Fibroblast of skin of left quadriceps (primary cell): Measurements from ENCODE around the gene KCNJ18.
"Not testable (repeated sequence)": the region's sequence is repeated elsewhere in the genome, so short reads cannot be mapped to it uniquely, and the experiment has no call there.

Experiments used
- DNase-seq, 2 experiments: peaks; one replicate each; pipeline ENCODE4 v3.0.0-alpha.2; 2013; ENCODE audit warnings: low read depth in 2 of 2

KCNJ18 gene

DNA sequence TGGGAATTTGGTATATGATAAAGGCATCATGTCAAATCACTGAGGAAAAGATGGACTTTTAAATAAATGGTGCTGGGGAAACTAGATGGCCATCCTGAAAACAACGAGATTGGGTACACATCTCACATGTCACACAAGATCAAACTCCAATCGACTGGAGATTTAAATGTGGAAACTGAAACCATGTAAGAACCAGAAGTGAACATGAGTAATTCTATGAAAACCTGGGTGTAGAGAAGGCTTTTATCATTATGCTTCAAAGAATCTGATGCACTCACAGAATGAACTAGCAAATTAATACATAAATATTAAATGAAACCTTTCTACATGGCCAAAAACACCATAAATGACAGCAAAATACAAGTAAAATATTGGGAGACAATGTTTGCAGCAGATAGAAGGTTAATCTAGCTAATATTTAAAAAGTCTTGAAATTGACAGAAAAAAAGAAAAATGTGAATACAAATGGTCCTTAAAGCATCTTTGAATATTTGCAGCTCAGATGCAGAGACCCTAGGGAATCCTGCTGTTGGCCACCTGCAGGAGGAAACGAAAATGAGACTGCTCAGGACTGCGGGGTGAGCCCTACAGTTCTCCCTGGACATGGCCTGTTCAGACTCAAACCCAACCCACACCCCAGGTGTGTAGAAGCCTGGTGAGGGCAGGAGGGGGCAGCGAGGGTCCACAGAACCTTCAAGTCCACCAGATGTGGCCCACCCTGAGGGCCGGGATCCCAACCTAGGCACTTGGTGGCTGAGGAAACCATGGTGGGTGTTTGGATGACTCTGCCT lies 32.1 kb downstream of the KCNJ18 start:
- DNase-seq = not testable (repeated sequence)

DNA sequence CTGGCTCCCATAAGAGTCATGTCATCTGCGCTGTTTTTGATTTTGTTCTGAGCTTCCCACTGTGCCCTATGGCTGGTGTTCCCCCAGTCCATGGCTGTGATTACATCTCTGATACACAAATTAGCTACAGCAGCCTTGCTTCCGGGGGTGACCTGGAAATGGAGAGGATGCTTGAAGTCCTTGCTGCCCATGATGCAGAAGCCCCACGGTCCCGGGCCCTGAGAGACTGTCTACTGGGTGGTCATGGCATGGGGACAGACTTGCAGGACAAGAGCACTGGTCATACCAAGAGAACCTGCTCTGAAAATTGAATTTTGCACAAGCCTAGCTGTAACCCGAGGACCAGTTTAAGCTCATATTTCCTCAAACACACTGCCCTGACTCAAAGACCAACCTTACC lies 38.8 kb downstream of the KCNJ18 start:
- not testable (repeated sequence) for DNase-seq

DNA sequence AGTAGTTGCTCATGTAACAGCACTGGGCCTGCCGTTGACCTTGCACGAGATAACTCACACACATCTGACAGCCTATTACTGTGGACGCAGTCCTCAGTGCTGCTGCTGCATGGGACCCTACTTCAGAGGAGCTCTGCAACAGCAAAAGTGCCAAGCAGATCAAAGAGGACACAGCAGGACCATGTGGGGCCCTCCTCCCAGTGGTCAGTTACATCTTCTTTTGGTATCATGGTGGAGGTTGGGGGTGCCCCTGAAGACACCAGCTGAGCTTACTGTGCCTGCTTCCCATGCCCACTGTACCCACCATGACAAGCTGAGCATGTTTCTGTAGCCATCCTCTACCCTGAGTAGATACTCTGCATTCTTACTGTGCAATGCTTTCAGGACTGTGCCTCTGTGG lies 41.6 kb downstream of the KCNJ18 start:
- not testable (repeated sequence) for DNase-seq

DNA sequence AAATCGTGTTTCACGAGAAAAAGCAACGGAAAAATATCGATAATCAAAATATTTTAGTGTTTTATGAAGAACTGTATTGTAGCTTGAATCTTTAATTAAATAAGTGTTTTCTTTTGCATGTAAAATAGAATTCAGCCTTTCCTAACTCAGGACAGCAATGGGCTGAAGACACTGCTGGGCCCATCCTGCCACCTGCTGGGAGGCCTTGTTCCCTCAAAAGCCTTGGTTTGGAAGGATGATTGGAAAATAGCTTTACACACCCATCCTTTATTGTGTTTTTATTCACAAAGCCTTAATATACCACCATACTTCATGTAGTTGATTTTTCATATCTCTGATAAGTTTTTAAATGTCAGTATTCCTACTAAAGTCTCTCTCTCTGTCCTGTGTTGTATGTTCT lies 43.5 kb downstream of the KCNJ18 start:
- DNase-seq = not testable (repeated sequence)

DNA sequence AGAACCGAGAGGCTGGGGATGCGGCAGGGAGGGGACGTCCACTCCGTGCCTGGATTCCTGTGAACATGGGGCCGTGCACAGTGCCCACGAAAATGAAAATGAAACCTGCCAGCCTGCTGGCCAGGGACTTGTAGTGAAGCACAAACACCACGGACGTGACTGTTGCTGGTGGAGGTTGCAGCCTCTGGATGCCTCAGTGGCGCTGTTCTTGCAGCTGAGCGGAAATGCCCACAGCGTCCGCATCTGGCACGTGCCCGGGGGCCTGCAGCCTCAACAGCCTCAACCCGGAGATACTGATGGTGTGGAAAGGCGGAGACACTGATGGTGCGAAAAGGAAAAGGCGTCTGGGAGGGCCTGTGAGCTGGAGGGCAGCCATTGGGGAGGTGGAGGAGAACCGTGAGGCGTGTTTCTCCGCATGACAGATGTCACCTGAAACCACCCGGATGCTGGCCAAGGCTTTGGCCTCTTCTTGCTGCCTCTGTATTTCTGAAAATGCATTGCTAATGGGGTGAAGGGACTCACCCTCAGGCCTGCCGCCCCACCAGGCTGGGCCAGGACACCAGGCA lies 44.8 kb downstream of the KCNJ18 start:
- DNase-seq = not testable (repeated sequence)

DNA sequence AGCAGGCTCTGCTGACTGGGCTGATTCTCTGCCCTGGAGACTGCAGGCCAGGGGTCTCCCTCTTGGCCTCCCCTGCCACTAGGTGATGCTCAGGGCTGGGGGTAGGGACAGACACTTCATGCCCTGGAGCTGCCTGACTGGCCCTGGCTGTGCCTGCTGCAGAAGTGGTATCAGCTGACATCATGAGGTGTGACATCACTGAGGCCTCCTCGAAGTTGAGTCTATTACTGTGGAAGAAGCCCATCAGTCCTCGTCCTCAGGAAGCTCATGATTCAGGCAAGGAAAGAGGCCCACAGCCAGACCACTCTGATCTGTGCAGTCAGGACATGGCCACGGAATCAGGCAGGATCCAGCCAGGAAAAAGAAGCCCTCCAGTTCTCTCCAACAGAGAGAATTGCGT lies 45.9 kb downstream of the KCNJ18 start:
- DNase-seq = not testable (repeated sequence)

DNA sequence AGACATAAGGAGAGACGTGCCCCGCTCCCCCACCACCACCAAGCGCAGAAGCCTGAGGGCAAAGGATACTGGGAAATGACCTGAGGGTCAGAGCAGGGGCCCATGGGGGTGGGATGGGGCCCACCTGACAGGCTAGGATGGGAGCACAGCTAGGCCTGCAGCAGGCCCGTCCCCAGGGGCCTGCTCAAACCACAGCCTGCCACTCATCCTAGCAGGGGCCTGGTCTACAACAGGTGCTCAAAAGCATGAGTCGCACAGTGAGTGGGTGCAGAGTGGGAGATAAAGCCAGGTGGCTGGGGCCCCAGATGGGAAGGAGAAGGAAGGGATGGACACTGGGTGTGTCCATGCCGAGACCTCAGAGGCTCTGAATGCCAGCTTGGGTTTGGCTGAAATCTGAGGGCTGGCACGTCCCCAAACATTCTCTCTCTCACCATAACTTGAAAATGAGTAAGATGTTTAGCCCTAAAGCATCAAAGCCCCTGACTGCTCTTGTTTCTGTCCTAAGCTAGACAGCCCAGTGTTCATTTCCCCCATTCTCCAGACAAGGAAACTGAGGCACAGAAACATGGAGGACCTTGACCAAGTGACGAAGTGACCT lies 46.7 kb downstream of the KCNJ18 start:
- DNase-seq = not testable (repeated sequence)

DNA sequence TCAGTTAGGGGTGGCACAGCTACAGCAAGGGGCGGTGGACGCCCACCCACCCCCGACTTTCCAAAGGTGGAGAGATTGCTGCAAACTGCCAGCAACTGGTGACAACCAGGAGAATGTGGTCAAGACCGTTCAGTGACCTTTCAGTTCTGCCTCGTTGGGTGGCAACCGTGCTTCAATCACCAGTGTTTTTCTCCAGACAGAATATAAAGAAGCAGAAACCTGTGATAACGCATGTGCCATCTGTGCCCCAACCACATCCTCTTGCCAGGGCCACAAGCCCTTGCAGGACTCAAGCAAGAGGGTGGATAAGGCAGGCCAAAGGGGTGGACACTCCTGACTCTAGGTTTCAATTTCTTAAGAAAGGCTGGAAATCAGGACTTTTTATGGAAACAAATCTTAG lies 47.2 kb downstream of the KCNJ18 start:
- not testable (repeated sequence) for DNase-seq

DNA sequence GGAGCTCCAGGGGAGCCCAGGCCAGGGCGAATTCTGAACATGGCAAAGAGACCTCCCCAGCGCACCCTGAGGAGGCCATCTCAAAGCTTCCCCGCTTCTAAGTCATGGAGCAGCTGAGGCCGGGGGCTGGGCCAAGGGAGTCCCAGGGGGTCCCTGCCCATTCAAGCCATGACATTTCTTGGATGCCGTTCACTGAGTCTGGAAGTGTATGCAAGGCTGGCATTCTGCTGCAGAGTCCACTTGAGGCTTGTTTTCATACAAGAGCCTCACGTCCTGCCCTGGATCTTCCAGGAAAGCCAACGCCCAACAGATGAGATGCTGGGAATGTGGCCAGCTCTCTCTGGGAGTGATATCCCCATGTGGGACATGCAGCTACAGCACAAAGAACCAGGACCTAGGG lies 48.5 kb downstream of the KCNJ18 start:
- not testable (repeated sequence) for DNase-seq

DNA sequence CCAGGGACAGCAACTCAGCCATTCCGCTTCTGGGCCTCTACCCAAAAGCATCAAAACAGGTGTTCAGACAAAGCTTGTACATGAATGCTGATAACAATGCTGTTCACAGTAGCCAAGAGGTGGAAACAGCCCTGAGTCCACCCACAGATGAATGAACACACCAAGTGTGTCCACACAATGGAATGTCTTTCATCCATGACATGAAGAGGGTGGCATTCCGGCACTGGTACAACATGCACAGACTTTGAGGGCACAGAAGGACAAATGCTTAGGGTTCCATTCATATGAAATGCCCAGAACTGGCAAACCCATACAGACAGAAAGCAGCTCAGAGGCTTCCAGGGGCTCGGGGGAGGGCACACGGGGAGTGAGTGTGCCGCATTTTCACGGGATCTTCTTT lies 49.2 kb downstream of the KCNJ18 start:
- DNase-seq = not testable (repeated sequence)

DNA sequence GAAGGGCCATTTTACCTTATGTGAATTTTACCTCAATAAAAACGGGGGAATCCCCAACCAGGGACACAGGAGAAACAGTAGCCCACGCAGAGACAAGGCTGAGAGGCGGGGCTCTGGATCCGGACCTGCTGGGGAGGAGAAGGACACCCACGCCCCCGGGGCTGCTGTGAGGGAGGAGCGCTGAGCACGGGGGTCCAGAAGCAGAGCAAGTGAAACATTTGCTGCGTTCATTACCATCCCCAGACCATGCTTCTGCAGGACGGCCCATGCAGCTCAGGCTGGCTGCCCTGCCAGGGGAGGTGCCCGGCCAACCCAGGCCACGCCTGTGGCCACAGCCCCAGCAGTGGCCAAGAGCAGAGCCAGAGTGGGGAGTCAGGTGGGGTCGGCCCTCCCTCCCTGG lies 50.0 kb downstream of the KCNJ18 start:
- no peak for DNase-seq

DNA sequence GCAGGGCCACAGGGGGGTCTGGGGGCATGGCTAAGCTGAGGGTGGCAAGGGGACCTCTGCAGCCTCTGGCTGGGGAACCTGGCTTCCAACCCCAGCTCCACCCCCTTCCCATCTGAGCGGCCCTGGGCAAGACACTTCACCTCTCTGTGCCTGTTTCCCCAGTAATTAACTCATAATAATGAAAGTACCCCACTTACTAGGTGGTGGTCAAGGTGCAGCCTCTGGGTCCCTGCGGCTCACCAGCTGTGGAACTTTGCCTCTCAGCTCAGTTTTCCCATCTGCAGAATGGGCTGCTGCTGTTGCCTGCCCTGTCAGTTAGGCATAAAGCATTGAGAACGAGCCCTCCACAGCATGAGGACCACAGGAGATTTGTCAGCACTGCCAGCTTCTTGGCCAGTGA lies 51.8 kb downstream of the KCNJ18 start:
- not testable (repeated sequence) for DNase-seq

DNA sequence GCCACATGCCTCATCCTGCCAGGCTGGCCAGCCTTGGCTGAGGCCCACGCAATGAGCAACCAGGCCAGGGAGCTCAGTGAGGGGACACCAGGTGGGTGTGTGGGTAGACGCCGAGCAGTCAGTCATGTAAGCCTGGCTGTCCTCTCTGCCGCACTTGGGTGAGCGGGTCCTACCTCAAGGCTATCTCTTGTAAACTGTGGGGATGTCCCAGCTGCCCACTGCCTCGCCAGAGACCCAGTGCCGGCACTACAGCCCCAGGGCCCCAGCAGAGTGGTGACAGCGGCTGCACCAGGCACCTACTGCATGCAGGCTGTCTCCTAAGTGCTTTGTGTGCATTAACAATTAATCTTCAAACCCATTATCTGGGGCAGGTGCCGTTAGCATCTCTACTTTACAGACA lies 52.3 kb downstream of the KCNJ18 start:
- not testable (repeated sequence) for DNase-seq

DNA sequence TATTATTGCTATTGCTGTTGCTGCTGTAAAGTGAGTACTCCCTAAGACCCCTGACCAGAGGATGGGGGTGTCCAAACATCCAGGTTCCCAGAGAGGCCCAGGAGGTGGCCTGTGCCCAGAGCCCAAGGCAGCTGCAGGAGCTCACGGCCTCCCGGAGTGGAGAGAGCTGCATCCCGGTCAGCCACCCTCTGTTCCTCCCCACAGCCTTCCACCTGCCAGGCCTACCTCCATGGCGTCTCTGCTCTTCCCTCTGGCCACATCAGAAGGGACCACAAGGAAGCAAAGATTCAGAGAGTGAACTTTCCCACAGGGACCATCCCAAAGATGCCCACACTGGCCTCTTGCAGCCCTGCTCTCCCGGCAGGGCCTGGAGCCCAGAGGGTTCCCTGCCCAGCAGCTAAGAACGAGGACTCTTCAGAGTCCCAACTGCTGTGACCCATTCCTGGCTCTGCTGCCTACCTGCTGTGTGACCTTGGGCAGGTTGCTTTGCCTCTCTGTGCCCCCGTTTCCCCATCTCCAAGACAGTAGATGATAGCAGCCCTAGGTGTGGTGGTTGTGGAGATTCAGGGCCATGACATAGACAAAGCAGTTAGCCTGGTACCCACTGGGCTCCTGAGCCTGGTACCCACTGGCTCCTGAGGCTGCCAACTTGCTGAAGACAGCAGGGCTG lies 53.2 kb downstream of the KCNJ18 start:
- DNase-seq = not testable (repeated sequence)

DNA sequence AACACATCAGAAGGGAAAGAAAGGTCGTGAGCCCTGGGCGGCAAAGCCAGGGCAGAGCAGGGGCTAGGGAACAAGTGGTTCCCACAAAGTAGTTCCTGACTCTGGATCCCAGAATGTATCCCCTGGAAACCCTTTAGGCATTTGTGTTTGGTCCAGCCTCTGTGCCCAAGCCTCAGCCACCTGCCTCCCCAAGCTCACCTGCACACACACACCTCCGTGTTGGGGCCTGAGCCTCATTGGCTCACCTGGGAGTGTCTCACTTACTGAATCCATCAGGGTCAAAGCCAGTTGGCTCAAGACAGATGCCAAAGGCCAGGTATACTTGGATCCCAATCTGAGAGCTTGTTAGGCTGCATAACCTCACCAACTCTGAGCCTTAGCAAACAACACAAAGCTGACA lies 54.1 kb downstream of the KCNJ18 start:
- DNase-seq = not testable (repeated sequence)

DNA sequence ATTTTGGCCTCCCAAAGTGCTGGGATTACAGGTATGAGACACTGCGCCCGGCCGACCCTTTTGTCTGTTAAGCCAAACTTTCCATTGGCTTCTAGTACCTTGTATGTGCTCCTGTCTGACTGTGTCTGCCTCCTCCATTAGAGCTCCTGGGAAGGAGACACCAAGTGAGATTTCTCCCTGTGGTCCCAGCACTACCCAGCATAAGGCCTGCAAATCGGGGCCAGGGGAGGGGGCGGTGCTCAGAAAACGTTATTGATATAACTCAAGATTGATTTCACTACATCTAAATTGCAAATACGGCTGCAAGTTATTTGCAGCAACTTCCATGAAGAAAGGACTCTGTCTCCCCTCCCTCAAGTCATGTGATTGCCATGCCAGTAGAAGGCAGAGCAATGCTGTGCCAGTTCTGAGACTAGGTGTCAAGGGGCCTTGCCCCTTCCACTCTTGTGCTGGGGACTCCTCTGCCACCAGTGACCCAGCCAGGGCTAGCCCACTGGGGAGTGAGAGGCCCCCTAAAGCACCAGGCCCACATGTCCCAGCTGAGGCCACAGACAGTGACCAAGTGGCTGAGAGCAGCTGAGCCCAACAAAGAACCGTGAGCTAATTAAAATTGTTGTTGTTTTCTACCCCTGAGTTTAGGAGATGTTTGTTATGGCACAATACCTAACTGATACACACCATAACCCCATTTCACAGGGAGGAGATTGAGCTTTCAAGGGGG lies 55.0 kb downstream of the KCNJ18 start:
- not testable (repeated sequence) for DNase-seq

DNA sequence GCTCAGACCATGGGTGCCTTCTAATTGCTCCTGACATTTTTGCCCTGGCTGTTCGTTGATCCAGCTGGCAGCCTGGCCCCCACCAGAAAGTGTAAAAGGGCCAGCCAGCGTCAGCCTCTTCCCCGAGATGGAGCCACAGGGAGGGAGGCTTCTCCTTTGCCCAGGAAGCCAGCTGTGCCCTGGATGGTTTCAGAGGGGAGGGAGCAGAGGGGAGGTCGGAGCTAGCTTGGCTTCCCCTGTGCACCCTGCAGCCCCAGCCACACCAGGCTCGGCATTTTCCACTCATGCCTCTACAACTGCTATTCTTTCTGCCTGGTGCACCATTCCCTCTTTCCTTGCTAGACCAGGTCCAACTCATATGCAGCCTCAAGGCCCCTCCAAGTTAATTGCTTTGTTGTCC lies 56.4 kb downstream of the KCNJ18 start:
- DNase-seq = not testable (repeated sequence)

DNA sequence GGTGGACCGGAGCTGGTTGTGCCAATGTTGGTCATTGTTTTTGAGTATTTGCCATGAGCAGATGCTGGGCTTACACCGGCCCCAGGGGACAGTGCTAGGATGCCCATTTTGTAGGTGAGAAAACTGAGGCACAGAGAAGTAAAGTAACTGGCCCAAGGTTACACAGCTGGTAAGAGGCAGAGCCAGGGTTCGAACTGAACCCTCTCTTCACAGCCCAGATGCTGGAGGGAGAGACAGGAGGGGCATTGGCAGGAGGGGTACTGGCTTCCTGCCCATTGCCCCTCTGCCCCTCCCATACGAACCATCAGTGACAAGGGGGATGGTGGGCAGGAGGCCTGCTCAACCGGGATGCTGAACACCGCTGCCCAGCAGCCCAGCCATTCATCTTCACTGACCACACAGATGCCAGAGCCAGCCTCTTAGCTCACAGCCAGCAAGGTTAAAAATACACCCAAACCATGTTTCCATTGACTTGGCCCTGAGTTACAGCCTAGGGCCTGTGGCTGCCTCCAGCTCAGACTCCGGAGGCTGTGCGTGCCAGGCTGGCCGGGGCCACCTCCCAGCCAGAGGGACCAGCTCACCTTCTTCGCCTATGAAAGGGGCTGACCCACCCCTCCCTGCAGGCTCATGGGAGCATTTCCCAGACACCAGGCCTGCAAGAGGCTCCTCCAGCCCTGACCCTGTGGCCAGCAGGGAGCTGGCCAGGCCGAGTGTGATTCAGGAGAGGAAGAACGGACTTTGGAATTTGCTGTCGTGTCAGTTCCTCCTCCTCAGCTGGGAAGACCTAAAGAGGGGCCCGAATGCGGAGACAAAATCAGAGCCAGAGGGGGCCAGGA lies 57.6 kb downstream of the KCNJ18 start:
- DNase-seq = not testable (repeated sequence)

DNA sequence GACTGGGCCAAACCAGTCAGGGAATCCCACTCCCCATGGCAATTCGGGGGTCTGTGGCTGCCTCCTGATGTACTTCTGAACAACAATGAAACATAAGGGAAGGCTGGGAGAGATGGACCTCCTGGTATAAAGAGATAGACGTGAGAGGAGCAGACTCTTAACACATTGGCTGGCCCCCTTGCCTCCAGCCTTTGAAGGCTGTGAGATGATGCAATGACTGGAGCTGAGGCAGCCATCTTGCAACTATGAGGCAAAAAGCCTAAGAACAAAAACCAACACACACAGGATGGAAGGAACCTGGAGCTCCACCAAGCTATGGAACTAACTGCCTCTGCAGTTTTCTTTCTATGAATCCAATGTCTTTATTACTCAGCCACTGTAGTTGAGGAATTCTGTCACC lies 58.8 kb downstream of the KCNJ18 start:
- DNase-seq = not testable (repeated sequence)
